Activated T-cell treated with anti-CD3 and anti-CD28 coated beads, Interleukin-2, amount 50 U/mL, for 48 hours (primary cell): ENCODE measurements around the gene HTR3E.
"Not testable (repeated sequence)": the region's sequence is repeated elsewhere in the genome, so short reads cannot be mapped to it uniquely, and the experiment has no call there.

Experiments used
- DNase-seq, 2 experiments: peaks; one replicate each; pipeline ENCODE4 v3.0.0-alpha.2; 2020

Gene HTR3E

GRCh38 chr3:184096811-184097383 is at the start of gene HTR3E:
Gene HTR3E, plus strand, starts transcription at chr3:184097064. Its CDS starts 466 bp downstream, at chr3:184097530.
- no peak for DNase-seq

- DNase-seq, result no peak
Measured at GRCh38 chr3:184050217-184050847, 46.5 kb upstream of the HTR3E start.

GRCh38 chr3:184052767-184053166 is 44.1 kb upstream of the HTR3E start, which contains the start of gene HTR3C:
Gene HTR3C, plus strand, starts transcription at chr3:184053047. Its CDS starts 34 bp downstream, at chr3:184053081.
- DNase-seq, result no peak

GRCh38 chr3:184058029-184058428 is 38.8 kb upstream of the HTR3E start:
- DNase-seq, result no peak

GRCh38 chr3:184059424-184059823 is 37.4 kb upstream of the HTR3E start:
- DNase-seq, result no peak

GRCh38 chr3:184062637-184063036 is 34.2 kb upstream of the HTR3E start:
- no peak for DNase-seq

GRCh38 chr3:184066211-184066610 is 30.7 kb upstream of the HTR3E start:
- DNase-seq, result no peak

GRCh38 chr3:184067573-184068055 is 29.2 kb upstream of the HTR3E start:
- DNase-seq, result no peak

- no peak for DNase-seq
Measured at GRCh38 chr3:184068344-184068743, 28.5 kb upstream of the HTR3E start.

GRCh38 chr3:184071142-184071541 is 25.7 kb upstream of the HTR3E start:
- not testable (repeated sequence) for DNase-seq

- no peak for DNase-seq
Measured at GRCh38 chr3:184073621-184074020, 23.2 kb upstream of the HTR3E start.

GRCh38 chr3:184075901-184076300 is 21.0 kb upstream of the HTR3E start:
- DNase-seq, result no peak

- no peak for DNase-seq
Measured at GRCh38 chr3:184077881-184078280, 19.0 kb upstream of the HTR3E start.

- DNase-seq, result no peak
Measured at GRCh38 chr3:184078851-184079250, 18.0 kb upstream of the HTR3E start.

- DNase-seq, result no peak
Measured at GRCh38 chr3:184081116-184081830, 15.6 kb upstream of the HTR3E start.

- no peak for DNase-seq
Measured at GRCh38 chr3:184082034-184082433, 14.8 kb upstream of the HTR3E start.

- no peak for DNase-seq
Measured at GRCh38 chr3:184082465-184082864, 14.4 kb upstream of the HTR3E start.

- DNase-seq, result no peak
Measured at GRCh38 chr3:184085389-184085852, 11.4 kb upstream of the HTR3E start.

- no peak for DNase-seq
Measured at GRCh38 chr3:184092199-184092598, 4.7 kb upstream of the HTR3E start.

- DNase-seq, result no peak
Measured at GRCh38 chr3:184097556-184097955, 692 bp downstream of the HTR3E start.

GRCh38 chr3:184099806-184100686 is 3.2 kb downstream of the HTR3E start:
- no peak for DNase-seq

GRCh38 chr3:184110316-184110725 is 13.5 kb downstream of the HTR3E start:
- DNase-seq, result peak in 1 of 2 experiments; percentile 23

- no peak for DNase-seq
Measured at GRCh38 chr3:184116017-184116416, 19.2 kb downstream of the HTR3E start.
